H1 (cell line): ENCODE measurements around the gene TUBA8. TPM values are rescaled to one million over a fixed set of nuclear protein-coding genes. Genes with fewer than 3 reads are reported as not detected.

Source experiments
- EGR1 ChIP-seq: IDR thresholded peaks from 2 replicates; pipeline ENCODE4 v1.6.1; 2011; ENCODE audit warnings: low read depth, low read length, borderline replicate concordance
- FOSL1 ChIP-seq: IDR thresholded peaks from 2 replicates; pipeline ENCODE4 v1.6.1; 2011; ENCODE audit warnings: mild to moderate bottlenecking, low read depth, low read length, moderate library complexity; ENCODE audit not compliant: insufficient read depth
- HDAC2 ChIP-seq, 2 experiments: fragments of 300-600 bp in 1 of 2; sonication (generic) in 1 of 2; IDR thresholded peaks; 2 replicates each; pipeline ENCODE4 v1.6.1; 2011 to 2012; ENCODE audit warnings: low read depth in 2 of 2, low read length in 2 of 2, mild to moderate bottlenecking in 2 of 2, moderate library complexity in 2 of 2, borderline replicate concordance in 1 of 2, inconsistent platforms in 1 of 2
- JUND ChIP-seq: IDR thresholded peaks from 2 replicates; pipeline ENCODE4 v1.6.1; 2011; ENCODE audit warnings: mild to moderate bottlenecking, improper control_type of control experiment, low read length
- POLR2A ChIP-seq, 2 experiments: IDR thresholded peaks; 1 replicate in 1 of 2; 2 replicates in 1 of 2; pipeline ENCODE4 v1.6.1; 2011; ENCODE audit warnings: low read depth in 2 of 2, low read length in 2 of 2, mild to moderate bottlenecking in 2 of 2; ENCODE audit errors: control extremely low read depth in 1 of 2
- RFX5 ChIP-seq: IDR thresholded peaks from 2 replicates; pipeline ENCODE4 v1.6.1; 2011; ENCODE audit warnings: low read depth, low read length, improper control_type of control experiment, borderline replicate concordance
- SIRT6 ChIP-seq: IDR thresholded peaks from one replicate; pipeline ENCODE4 v1.7.1; 2012; ENCODE audit warnings: low read length, inconsistent platforms
- SP2 ChIP-seq: IDR thresholded peaks from 2 replicates; pipeline ENCODE4 v1.6.1; 2012; ENCODE audit warnings: mild to moderate bottlenecking, low read length, inconsistent platforms
- TEAD4 ChIP-seq: IDR thresholded peaks from 2 replicates; pipeline ENCODE4 v1.6.1; 2012; ENCODE audit warnings: low read depth, low read length, inconsistent platforms, mixed read lengths
- polyA plus RNA-seq, 7 experiments: library from polyadenylated mRNA; depleted of rRNA in 3 of 7; stranded (reverse) in 5 of 7; unstranded in 2 of 7; fragments of >200 nt in 5 of 7; fragments of 200-250 nt in 2 of 7; gene quantifications; 1 replicate in 5 of 7; 2 replicates in 1 of 7; 4 replicates in 1 of 7; pipeline versions ENCODE4 v1.2.1 to v1.2.3, GENCODE V29; 2011 to 2013; ENCODE audit warnings: missing spikeins in 2 of 7, mixed read lengths in 2 of 7
- total RNA-seq: library from RNA; stranded (reverse); fragmentation: NEBNext Ultra II Directional; extraction: Animal tissue kit (Norgen Biotek cat#: 25700); gene quantifications from 2 replicates; pipeline ENCODE4 v1.2.1, GENCODE V29; 2021

Gene TUBA8
- total and polyA plus RNA-seq, 2 of the 8 experiments (the other 6 are each of a cell fraction or from before 2014, with no cell fraction given), result 1.0 to 4.0 TPM

DNA sequence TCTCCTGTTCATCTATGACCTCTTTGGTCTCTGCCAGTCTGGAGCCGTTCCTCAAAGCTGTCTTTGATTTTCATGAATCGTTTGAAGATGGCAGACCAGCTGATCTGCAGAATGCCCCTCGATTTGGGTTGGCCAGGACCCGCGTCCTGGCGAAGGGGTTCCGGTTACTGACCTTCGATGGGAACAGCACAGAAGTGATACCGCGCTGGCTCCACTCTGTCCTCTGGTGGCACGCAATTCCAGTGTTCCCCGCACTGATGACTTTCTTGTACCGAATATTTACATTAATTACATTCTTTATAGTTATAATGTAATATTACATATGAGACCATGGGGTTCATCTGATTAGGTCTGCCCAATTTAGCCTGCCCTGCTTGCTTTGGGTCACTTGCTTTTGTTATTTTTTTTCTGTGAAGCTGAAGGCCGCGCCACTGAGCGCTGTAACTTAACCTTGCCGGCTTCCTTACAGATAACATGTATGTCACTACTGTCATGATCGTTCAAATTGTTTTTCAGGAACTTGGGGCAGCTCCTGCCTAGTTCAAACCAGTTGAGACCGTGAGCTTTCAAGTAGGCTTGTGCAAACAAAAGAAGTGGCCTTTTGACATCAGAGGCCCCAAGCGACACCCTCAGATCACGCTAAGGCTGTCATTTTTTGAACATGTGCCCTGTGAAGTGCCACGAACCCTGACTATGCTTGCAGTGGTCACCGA lies 35.2 kb downstream of the TUBA8 start (continued):
- TF ChIP-seq POLR2A (IDR thresholded peaks at IDR 0.05; ENCODE audit: control extremely low read depth in 1 of 2, low read depth in 2 of 2, low read length in 2 of 2), result no peak
- no peak for TF ChIP-seq RFX5
- no peak for TF ChIP-seq FOSL1
- TF ChIP-seq JUND, result no peak
- TF ChIP-seq HDAC2 (IDR thresholded peaks at IDR 0.05; ENCODE audit: borderline replicate concordance in 1 of 2, low read depth in 2 of 2, low read length in 2 of 2), result no peak
- TF ChIP-seq TEAD4, result no peak
- no peak for TF ChIP-seq SP2
- TF ChIP-seq SIRT6, result no peak
- TF ChIP-seq EGR1, result no peak
- TF ChIP-seq, all 59 proteins: peak for 0
